GM18517 (cell line): ENCODE results near the gene PHF1.
"Not testable (repeated sequence)": the region's sequence is repeated elsewhere in the genome, so short reads cannot be mapped to it uniquely, and the experiment has no call there.

Experiments used
- ATAC-seq: cut with Tn5 transposase; IDR thresholded peaks from one replicate; pipeline ENCODE4 v1.9.1; 2021; ENCODE audit warnings: mild to moderate bottlenecking, moderate library complexity; ENCODE audit not compliant: unreplicated experiment

PHF1 gene

GRCh38 chr6:33391278-33391921, 19.4 kb upstream of the PHF1 start, which contains the start of gene KIFC1:
TSS of gene KIFC1 (plus strand) at chr6:33391823. CDS start at chr6:33391986, 163 bp downstream.
- peak; percentile 81 for ATAC-seq

GRCh38 chr6:33391922-33392594, 18.8 kb upstream of the PHF1 start:
- ATAC-seq, result peak; percentile 11

DNA sequence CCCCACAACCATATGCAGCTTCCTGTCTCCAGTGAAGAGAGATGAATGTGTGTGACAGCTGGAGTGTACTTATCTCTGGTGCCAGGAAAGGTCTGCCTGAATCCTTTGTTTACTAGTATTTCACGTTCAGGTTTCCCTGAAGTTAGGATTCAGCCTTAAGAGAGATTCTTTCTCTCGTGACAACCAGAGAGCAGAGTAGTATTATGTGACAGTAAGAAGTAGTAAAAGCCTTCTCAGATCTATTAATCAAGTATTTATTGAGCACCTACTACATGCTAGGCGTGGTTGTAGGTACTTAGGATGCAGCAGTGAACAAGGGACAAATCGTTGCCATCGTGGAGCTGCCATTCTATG, 18.2 kb upstream of the PHF1 start:
- no peak for ATAC-seq

GRCh38 chr6:33392979-33393378, 17.8 kb upstream of the PHF1 start:
- ATAC-seq, result no peak

GRCh38 chr6:33397541-33397940, 13.3 kb upstream of the PHF1 start:
- ATAC-seq, result no peak

DNA sequence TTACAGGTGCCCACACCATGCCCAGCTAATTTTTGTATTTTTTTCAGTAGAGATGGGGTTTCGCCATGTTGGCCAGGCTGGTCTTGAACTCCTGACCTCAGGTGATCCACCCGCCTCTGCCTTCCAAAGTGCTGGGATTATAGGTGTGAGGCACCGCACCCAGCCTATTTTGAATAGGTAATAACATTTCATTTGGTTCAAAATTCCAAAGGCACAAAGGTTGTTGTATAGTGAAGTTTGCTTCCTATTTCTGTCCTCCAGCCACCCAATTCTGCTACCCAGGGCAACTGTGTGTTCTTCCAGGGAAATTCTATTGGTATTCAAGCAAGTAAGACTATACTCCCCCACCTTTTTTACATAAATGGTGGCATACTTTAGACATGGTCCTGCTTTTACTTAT, 12.2 kb upstream of the PHF1 start:
- not testable (repeated sequence) for ATAC-seq

- not testable (repeated sequence) for ATAC-seq
Measured at GRCh38 chr6:33399881-33400280, 10.9 kb upstream of the PHF1 start.

DNA sequence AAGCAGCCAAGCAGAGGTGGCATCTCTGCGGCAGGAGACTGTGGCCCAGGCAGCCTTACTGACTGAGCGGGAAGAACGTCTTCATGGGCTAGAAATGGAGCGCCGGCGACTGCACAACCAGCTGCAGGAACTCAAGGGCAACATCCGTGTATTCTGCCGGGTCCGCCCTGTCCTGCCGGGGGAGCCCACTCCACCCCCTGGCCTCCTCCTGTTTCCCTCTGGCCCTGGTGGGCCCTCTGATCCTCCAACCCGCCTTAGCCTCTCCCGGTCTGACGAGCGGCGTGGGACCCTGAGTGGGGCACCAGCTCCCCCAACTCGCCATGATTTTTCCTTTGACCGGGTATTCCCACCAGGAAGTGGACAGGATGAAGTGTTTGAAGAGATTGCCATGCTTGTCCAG, 5.9 kb upstream of the PHF1 start:
- no peak for ATAC-seq

- ATAC-seq, result no peak
Measured at GRCh38 chr6:33405386-33405940, 5.4 kb upstream of the PHF1 start.

- no peak for ATAC-seq
Measured at GRCh38 chr6:33406126-33406525, 4.7 kb upstream of the PHF1 start.

DNA sequence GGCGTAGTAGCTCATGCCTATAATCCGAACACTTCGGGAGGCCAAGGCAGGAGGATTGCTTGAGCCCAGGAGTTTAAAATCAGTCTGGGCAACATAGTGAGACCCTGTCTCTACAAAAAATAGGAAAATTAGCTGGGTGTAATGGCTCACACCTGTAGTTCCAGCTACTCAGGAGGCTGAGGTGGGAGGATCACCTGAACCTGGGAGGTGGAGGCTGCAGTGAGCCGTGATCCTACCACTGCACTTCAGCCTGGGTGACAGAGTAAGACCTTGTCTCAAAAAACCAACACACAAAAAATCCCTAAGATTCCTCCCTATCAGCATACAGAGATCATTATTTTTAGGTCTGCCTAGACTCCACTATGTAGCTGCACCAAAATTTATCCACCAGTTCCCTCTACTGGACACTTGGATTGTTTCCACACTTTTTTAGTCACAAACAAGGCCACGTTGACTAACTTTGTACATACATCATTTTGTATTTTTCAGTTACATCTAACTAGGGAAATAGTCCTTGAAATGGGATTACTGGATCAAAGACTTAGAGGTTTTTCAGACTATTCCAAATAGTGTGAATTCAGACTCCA, 3.6 kb upstream of the PHF1 start:
- no peak for ATAC-seq

GRCh38 chr6:33410050-33410710, 634 bp upstream of the PHF1 start:
- peak; percentile 69 for ATAC-seq

- no peak for ATAC-seq
Measured at GRCh38 chr6:33411632-33412005, 805 bp downstream of the PHF1 start.

DNA sequence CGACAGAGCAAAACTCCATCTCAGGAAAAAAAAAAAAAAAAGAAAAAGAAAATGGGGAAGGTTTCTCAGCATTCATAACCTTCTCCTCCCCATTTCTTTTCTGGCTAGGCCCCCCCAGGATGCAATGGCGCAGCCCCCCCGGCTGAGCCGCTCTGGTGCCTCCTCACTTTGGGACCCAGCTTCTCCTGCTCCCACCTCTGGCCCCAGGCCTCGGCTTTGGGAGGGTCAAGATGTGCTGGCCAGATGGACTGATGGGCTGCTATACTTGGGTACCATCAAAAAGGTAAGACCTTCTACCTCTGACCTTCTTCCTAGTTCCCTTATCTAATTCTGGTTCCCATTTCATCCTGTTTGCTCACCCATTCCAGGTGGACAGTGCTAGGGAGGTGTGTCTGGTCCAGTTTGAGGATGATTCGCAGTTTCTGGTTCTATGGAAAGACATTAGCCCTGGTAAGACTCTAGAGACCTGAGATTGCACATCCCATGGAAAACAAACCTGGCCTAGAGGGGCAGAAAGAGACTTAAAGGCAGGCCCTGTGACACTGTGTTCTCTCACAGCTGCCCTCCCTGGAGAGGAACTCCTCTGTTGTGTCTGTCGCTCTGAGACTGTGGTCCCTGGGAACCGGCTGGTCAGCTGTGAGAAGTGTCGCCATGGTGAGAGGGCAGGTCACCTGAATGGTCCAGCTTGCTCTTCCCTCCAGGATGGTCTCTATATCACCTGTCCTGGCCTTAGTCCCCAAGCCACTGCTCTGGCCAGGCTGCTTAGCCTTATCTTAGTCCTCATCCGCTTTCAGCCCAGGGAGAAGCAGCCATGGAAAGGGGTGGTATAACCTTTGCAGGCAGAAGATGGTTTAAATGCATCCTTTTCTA, 1.6 kb downstream of the PHF1 start:
- ATAC-seq, result no peak

GRCh38 chr6:33413241-33414120, 2.7 kb downstream of the PHF1 start:
- ATAC-seq, result no peak

DNA sequence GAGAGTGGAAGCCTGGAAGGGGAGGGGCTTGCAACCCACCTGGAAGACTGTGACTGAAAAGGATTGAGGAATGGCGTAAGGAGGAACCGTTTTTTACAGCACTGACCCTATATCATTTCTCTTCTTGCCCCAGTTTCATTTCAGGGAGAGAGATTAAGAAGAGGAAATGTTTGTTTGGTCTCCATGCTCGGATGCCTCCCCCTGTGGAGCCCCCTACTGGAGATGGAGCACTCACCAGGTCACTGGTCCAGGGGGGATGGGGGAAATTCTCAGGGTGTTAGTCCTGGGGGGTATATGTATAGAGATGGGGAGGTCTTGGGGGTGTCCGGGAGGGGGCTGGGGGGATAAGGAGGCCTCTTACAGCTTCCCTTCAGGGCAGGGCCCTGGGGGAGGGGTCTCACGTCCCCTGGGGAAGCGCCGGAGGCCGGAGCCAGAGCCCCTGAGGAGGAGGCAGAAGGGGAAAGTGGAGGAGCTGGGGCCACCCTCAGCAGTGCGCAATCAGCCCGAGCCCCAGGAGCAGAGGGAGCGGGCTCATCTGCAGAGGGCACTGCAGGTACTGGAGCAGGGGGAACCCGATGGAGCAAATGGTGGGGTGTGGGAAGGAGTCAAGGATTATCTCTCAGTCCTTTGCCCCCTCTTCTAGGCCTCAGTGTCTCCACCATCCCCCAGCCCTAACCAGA, 3.9 kb downstream of the PHF1 start:
- ATAC-seq, result no peak

- no peak for ATAC-seq
Measured at GRCh38 chr6:33415831-33416230, 5.0 kb downstream of the PHF1 start.

DNA sequence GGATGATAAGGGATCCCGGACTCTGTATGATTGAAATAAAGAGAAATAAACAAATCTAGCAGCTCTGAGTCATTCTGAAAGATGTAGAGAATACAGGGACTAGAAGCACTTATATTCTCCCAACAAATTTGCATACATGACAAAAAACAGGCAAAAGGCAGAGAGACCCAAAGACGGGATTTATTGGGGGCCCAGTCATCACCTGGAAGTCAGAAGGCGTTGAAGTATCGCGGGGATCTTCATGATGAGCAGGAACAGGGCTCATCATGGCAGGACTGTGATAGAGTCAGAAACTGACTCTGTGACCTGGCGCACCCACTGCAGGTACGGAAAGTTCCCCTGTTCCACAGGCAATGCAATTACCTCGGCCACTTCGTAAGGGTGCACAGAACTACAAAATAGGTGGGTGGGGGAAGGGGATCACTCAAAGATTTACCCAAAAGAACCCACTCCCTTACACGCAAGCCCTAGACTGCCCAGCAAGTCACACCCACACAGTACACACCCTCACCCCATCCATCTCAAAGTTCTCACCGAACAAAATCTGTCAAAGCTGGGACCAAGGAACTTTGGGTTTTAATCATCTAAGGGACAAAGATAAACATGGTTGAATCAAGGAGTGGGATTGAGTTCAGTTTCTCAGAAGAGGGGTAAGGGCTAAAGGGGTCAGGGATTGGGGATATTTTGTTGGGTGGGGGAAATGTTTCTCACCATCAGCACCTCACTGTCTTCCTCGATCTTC, 5.7 kb downstream of the PHF1 start:
- ATAC-seq, result no peak
